ENCODE data around the gene APLP1. TPM values are rescaled to one million over a fixed set of nuclear protein-coding genes. Genes with fewer than 3 reads are reported as not detected.

The APLP1 gene
- total and polyA plus RNA-seq, 4 donors: 0.08 to 0.51 (median 0.16) TPM; not detected in 1

DNA sequence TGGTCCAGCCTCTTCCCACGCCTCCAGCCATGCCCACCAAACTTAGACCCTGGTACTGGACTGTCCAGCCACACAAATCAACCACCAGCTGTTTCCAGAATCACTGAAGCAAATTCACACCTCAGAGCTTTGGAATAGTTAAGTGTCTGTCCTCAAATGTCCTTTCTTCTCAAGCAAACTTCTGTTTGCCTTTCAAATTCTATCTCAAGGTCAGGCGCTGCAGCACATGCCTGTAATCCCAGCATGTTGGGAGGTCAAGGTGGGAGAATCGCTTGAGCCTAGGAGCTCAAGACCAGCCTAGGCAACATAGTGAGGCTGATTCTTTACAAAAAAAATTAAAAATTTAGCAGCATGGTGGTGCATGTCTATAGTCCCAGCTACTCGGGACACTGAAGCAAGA lies 36.3 kb upstream of the APLP1 start:
- 56% methylated on average over 4 of the region's 4 CpGs for WGBS
- Histone ChIP-seq H3K27me3 (ENCODE audit: control insufficient read depth in 4 of 4, insufficient read depth in 4 of 4, low read length in 3 of 4) (peaks cover 0 to 4% (median 2%) of the 10 kb centered on the region in 4 donors), H3K4me1 (ENCODE audit: control insufficient read depth in 4 of 4, insufficient read depth in 4 of 4, low read length in 3 of 4) (no peaks in the 10 kb centered on the region), H3K27ac (ENCODE audit: low read depth in 1 of 2, low read length in 2 of 2) (no peak overlapping the region), H3K9me3 (ENCODE audit: control insufficient read depth in 4 of 4, low read length in 3 of 4) (no peaks in the 10 kb centered on the region), H3K9ac (ENCODE audit: low read depth in 1 of 2, low read length in 2 of 2) (no peak overlapping the region), H3K4me3 (ENCODE audit: low read depth in 1 of 3, low read length in 3 of 3) (no peak overlapping the region), H3K36me3 (ENCODE audit: control insufficient read depth in 4 of 4, insufficient read depth in 3 of 4, low read depth in 1 of 4, low read length in 3 of 4) (no peaks in the 10 kb centered on the region)
- no peak for DNase-seq (ENCODE audit: low spot score)
- TF ChIP-seq EGR1 (IDR thresholded peaks at IDR 0.05; ENCODE audit: low read depth in 2 of 2): no peak
- TF ChIP-seq, protein P1, sequence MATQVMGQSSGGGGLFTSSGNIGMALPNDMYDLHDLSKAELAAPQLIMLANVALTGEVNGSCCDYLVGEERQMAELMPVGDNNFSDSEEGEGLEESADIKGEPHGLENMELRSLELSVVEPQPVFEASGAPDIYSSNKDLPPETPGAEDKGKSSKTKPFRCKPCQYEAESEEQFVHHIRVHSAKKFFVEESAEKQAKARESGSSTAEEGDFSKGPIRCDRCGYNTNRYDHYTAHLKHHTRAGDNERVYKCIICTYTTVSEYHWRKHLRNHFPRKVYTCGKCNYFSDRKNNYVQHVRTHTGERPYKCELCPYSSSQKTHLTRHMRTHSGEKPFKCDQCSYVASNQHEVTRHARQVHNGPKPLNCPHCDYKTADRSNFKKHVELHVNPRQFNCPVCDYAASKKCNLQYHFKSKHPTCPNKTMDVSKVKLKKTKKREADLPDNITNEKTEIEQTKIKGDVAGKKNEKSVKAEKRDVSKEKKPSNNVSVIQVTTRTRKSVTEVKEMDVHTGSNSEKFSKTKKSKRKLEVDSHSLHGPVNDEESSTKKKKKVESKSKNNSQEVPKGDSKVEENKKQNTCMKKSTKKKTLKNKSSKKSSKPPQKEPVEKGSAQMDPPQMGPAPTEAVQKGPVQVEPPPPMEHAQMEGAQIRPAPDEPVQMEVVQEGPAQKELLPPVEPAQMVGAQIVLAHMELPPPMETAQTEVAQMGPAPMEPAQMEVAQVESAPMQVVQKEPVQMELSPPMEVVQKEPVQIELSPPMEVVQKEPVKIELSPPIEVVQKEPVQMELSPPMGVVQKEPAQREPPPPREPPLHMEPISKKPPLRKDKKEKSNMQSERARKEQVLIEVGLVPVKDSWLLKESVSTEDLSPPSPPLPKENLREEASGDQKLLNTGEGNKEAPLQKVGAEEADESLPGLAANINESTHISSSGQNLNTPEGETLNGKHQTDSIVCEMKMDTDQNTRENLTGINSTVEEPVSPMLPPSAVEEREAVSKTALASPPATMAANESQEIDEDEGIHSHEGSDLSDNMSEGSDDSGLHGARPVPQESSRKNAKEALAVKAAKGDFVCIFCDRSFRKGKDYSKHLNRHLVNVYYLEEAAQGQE (IDR thresholded peaks at IDR 0.05): no peak
- TF ChIP-seq TAF1 (conservative IDR thresholded peaks at IDR 0.05): no peak
- no peak for TF ChIP-seq HNF4A (conservative IDR thresholded peaks at IDR 0.05)
- TF ChIP-seq GABPA (IDR thresholded peaks at IDR 0.05 in 1 of 2, conservative IDR thresholded peaks at IDR 0.05 in 1 of 2): no peak
- TF ChIP-seq, protein P2, sequence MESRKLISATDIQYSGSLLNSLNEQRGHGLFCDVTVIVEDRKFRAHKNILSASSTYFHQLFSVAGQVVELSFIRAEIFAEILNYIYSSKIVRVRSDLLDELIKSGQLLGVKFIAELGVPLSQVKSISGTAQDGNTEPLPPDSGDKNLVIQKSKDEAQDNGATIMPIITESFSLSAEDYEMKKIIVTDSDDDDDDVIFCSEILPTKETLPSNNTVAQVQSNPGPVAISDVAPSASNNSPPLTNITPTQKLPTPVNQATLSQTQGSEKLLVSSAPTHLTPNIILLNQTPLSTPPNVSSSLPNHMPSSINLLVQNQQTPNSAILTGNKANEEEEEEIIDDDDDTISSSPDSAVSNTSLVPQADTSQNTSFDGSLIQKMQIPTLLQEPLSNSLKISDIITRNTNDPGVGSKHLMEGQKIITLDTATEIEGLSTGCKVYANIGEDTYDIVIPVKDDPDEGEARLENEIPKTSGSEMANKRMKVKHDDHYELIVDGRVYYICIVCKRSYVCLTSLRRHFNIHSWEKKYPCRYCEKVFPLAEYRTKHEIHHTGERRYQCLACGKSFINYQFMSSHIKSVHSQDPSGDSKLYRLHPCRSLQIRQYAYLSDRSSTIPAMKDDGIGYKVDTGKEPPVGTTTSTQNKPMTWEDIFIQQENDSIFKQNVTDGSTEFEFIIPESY (IDR thresholded peaks at IDR 0.05): no peak
- TF ChIP-seq, protein P3, sequence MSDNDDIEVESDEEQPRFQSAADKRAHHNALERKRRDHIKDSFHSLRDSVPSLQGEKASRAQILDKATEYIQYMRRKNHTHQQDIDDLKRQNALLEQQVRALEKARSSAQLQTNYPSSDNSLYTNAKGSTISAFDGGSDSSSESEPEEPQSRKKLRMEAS (IDR thresholded peaks at IDR 0.05): no peak
- TF ChIP-seq YY1 (IDR thresholded peaks at IDR 0.05): no peak
- TF ChIP-seq SP1 (IDR thresholded peaks at IDR 0.05): no peak
- no peak for TF ChIP-seq HNF4G (IDR thresholded peaks at IDR 0.05)
- TF ChIP-seq FOXA1 (IDR thresholded peaks at IDR 0.05): no peak
- no peak for TF ChIP-seq FOXA2 (IDR thresholded peaks at IDR 0.05)
- TF ChIP-seq RXRA (IDR thresholded peaks at IDR 0.05): no peak
- TF ChIP-seq RAD21 (IDR thresholded peaks at IDR 0.05): no peak
- TF ChIP-seq, protein P4, sequence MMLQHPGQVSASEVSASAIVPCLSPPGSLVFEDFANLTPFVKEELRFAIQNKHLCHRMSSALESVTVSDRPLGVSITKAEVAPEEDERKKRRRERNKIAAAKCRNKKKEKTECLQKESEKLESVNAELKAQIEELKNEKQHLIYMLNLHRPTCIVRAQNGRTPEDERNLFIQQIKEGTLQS (IDR thresholded peaks at IDR 0.05): no peak
- TF ChIP-seq JUND (IDR thresholded peaks at IDR 0.05): no peak

DNA sequence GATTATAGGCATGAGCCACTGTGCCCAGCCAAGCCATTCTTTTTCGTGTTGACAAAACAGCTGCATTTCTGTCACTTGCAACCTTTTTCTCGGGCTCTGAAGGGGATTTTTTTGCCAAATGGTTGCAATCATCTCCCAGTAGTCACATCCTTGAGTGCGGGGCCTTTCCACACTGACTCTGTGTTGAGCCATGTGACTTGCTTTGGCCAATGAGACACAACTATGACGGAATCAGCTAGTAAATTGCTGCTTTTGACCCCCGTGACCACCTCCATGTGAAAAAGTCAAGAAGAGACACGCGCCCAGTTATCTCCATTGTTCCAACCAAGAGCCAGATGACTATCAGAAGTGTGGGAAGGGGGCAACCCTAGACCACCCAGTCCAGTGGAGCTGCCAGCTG lies 34.4 kb upstream of the APLP1 start:
- Histone ChIP-seq H3K27ac (ENCODE audit: low read depth in 1 of 2, low read length in 2 of 2) (no peak overlapping the region), H3K27me3 (ENCODE audit: control insufficient read depth in 4 of 4, insufficient read depth in 4 of 4, low read length in 3 of 4) (peaks cover 0 to 4% (median 2%) of the 10 kb centered on the region in 4 donors), H3K9me3 (ENCODE audit: control insufficient read depth in 4 of 4, low read length in 3 of 4) (peaks cover 0 to 2% (median under 1%) of the 10 kb centered on the region in 4 donors), H3K4me3 (ENCODE audit: low read depth in 1 of 3, low read length in 3 of 3) (no peak overlapping the region), H3K36me3 (ENCODE audit: control insufficient read depth in 4 of 4, insufficient read depth in 3 of 4, low read depth in 1 of 4, low read length in 3 of 4) (no peaks in the 10 kb centered on the region), H3K4me1 (ENCODE audit: control insufficient read depth in 4 of 4, insufficient read depth in 4 of 4, low read length in 3 of 4) (no peaks in the 10 kb centered on the region), H3K9ac (ENCODE audit: low read depth in 1 of 2, low read length in 2 of 2) (no peak overlapping the region)
- WGBS: 51% methylated on average over 7 of the region's 7 CpGs
- DNase-seq (ENCODE audit: low spot score): no peak
- TF ChIP-seq, protein P4 (IDR thresholded peaks at IDR 0.05): no peak
- TF ChIP-seq HNF4G (IDR thresholded peaks at IDR 0.05) (no peak), TAF1 (conservative IDR thresholded peaks at IDR 0.05) (no peak), FOXA2 (IDR thresholded peaks at IDR 0.05) (no peak), RAD21 (IDR thresholded peaks at IDR 0.05) (no peak), NR2F2 (IDR thresholded peaks at IDR 0.05) (no peak), RXRA (IDR thresholded peaks at IDR 0.05) (no peak), EGR1 (IDR thresholded peaks at IDR 0.05; ENCODE audit: low read depth in 2 of 2) (no peak), GABPA (IDR thresholded peaks at IDR 0.05 in 1 of 2, conservative IDR thresholded peaks at IDR 0.05 in 1 of 2) (no peak)
- TF ChIP-seq, protein P2 (IDR thresholded peaks at IDR 0.05): no peak
- TF ChIP-seq, protein P5, sequence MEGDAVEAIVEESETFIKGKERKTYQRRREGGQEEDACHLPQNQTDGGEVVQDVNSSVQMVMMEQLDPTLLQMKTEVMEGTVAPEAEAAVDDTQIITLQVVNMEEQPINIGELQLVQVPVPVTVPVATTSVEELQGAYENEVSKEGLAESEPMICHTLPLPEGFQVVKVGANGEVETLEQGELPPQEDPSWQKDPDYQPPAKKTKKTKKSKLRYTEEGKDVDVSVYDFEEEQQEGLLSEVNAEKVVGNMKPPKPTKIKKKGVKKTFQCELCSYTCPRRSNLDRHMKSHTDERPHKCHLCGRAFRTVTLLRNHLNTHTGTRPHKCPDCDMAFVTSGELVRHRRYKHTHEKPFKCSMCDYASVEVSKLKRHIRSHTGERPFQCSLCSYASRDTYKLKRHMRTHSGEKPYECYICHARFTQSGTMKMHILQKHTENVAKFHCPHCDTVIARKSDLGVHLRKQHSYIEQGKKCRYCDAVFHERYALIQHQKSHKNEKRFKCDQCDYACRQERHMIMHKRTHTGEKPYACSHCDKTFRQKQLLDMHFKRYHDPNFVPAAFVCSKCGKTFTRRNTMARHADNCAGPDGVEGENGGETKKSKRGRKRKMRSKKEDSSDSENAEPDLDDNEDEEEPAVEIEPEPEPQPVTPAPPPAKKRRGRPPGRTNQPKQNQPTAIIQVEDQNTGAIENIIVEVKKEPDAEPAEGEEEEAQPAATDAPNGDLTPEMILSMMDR (IDR thresholded peaks at IDR 0.05; ENCODE audit: low read depth, low read length, missing input control): no peak
- TF ChIP-seq, protein P1 (IDR thresholded peaks at IDR 0.05): no peak

Measured in liver (tissue), 9 donors.